Right renal cortex interstitium (tissue), 3 donors: ENCODE data around the gene AUP1. TPM values are rescaled to one million over a fixed set of nuclear protein-coding genes. Genes with fewer than 3 reads are reported as not detected.

Source experiments
- DNase-seq, 3 donors: peaks; one replicate each; pipeline ENCODE4 v3.0.0-alpha.2; 2013; ENCODE audit warnings: low read depth in 3 of 3, low spot score in 2 of 3
- polyA plus RNA-seq, 3 donors: library from polyadenylated mRNA; unstranded; fragments of 120-200 nt; gene quantifications; one replicate each; pipeline ENCODE4 v1.2.1, GENCODE V29; 2013; ENCODE audit not compliant: insufficient read length in 3 of 3

AUP1 gene
- polyA plus RNA-seq, 3 donors, result 92.5 to 99.8 (median 97.0) TPM

GRCh38 chr2:74515271-74515980 is 14.1 kb downstream of the AUP1 start:
- no peak for DNase-seq

- no peak for DNase-seq
These were observed 14.9 kb downstream of the AUP1 start, which contains the start of gene TLX2 for GRCh38 chr2:74514368-74515270. Gene TLX2 (plus strand): TSS chr2:74514450. CDS start chr2:74514807, 357 bp downstream.

GRCh38 chr2:74513605-74514367 is 15.7 kb downstream of the AUP1 start:
- no peak for DNase-seq

- DNase-seq, result no peak
These were observed 16.5 kb downstream of the AUP1 start for GRCh38 chr2:74512744-74513604.

- no peak for DNase-seq
These were observed 18.2 kb downstream of the AUP1 start for GRCh38 chr2:74511104-74511989.

- no peak for DNase-seq
These were observed 19.2 kb downstream of the AUP1 start for GRCh38 chr2:74510272-74510671.

- DNase-seq, result no peak
These were observed 21.5 kb downstream of the AUP1 start for GRCh38 chr2:74507926-74508520.

GRCh38 chr2:74507145-74507925 is 22.2 kb downstream of the AUP1 start, which contains the start of gene PCGF1:
Gene PCGF1 (minus strand): TSS chr2:74507695. CDS start chr2:74507668, 27 bp downstream.
- peak; percentile 95 to 99 (median 97) for DNase-seq

GRCh38 chr2:74505448-74506246 is 23.9 kb downstream of the AUP1 start:
- no peak for DNase-seq

- no peak for DNase-seq
These were observed 24.9 kb downstream of the AUP1 start for GRCh38 chr2:74504591-74504990.

- DNase-seq, result no peak
These were observed 25.7 kb downstream of the AUP1 start for GRCh38 chr2:74503506-74504475.

- DNase-seq, result no peak
These were observed 26.6 kb downstream of the AUP1 start for GRCh38 chr2:74502720-74503505.

GRCh38 chr2:74502147-74502719 is 27.3 kb downstream of the AUP1 start:
- no peak for DNase-seq

- no peak for DNase-seq
These were observed 28.0 kb downstream of the AUP1 start for GRCh38 chr2:74501335-74502071.
